T-cell (primary cell): ENCODE results near the gene SLC38A11. TPM values are rescaled to one million over a fixed set of nuclear protein-coding genes. Genes with fewer than 3 reads are reported as not detected.

Experiments
- ATAC-seq, 4 experiments: fragments of 200-7000 bp in 3 of 4; fragments of 150-1000 bp in 1 of 4; cut with Tn5 transposase; replicated peaks in 1 of 4; 1 replicate in 3 of 4; 2 replicates in 1 of 4; pipeline ENCODE4 v1.10.0; 2021; ENCODE audit warnings: moderate library complexity in 3 of 4, mild to moderate bottlenecking in 2 of 4, moderate number of reproducible peaks in 1 of 4
- CTCF ChIA-PET, 2 donors: fragments of 300-600 bp; sonication (Branson Sonifier 250); formaldehyde crosslinking; loops; one replicate each; lab custom pipeline; 2022; ENCODE audit warnings: antibody characterized with exemption in 2 of 2; lab: Charles Lee
- POLR2A ChIA-PET, 2 donors: fragments of 300-600 bp; sonication (Branson Sonifier 250); formaldehyde crosslinking; loops; one replicate each; lab custom pipeline; 2022; ENCODE audit warnings: antibody characterized with exemption in 2 of 2; lab: Charles Lee
- DNase-seq, 35 experiments: peaks; one replicate each; pipeline versions ENCODE4 v3.0.0 to v3.0.0-alpha.2; 2013 to 2023
- H3K27ac ChIP-seq: one replicate; pipeline ENCODE4 v1.5.1; 2013; ENCODE audit warnings: low read length
- H3K27me3 ChIP-seq, 2 experiments: replicated peaks in 1 of 2; 1 replicate in 1 of 2; 2 replicates in 1 of 2; pipeline versions ENCODE4 v1.6.1 to v1.7.0; 2013; ENCODE audit warnings: low read length in 1 of 2, mixed read lengths in 1 of 2; ENCODE audit not compliant: control insufficient read depth in 2 of 2, insufficient read depth in 2 of 2; ENCODE audit errors: extremely low read depth in 1 of 2
- H3K36me3 ChIP-seq, 2 donors: 1 replicate in 1 of 2; 2 replicates in 1 of 2; pipeline versions ENCODE4 v1.6.1 to v1.7.0; 2013; ENCODE audit warnings: low read length in 1 of 2; ENCODE audit not compliant: control insufficient read depth in 2 of 2, insufficient read depth in 1 of 2; ENCODE audit errors: extremely low read depth in 1 of 2
- H3K4me1 ChIP-seq, 2 experiments: 1 replicate in 1 of 2; 2 replicates in 1 of 2; pipeline versions ENCODE4 v1.6.1 to v1.7.0; 2013; ENCODE audit warnings: low read length in 2 of 2, mixed read lengths in 1 of 2; ENCODE audit not compliant: insufficient read depth in 2 of 2, control insufficient read depth in 1 of 2; ENCODE audit errors: extremely low read depth in 1 of 2
- H3K4me3 ChIP-seq, 2 donors: 1 replicate in 1 of 2; 2 replicates in 1 of 2; pipeline versions ENCODE4 v1.5.1 to v1.7.0; 2013; ENCODE audit warnings: mild to moderate bottlenecking in 2 of 2, low read length in 1 of 2, moderate library complexity in 1 of 2; ENCODE audit not compliant: control insufficient read depth in 1 of 2; ENCODE audit errors: extremely low read depth in 1 of 2
- H3K9me3 ChIP-seq: 2 replicates; pipeline ENCODE4 v1.7.0; 2013
- H3K27ac Mint-ChIP-seq, 2 donors: one replicate each; pipeline ENCODE4 v1.8.0; 2020 to 2021; ENCODE audit warnings: mild to moderate bottlenecking in 2 of 2, mixed read lengths in 2 of 2
- H3K27me3 Mint-ChIP-seq, 2 donors: one replicate each; pipeline ENCODE4 v1.8.0; 2021 to 2022; ENCODE audit warnings: mixed read lengths in 2 of 2
- H3K36me3 Mint-ChIP-seq: one replicate; pipeline ENCODE4 v1.8.0; 2021; ENCODE audit warnings: mixed read lengths
- H3K4me1 Mint-ChIP-seq, 3 donors: one replicate each; pipeline ENCODE4 v1.8.0; 2020 to 2022; ENCODE audit warnings: mixed read lengths in 3 of 3, mild to moderate bottlenecking in 1 of 3
- H3K4me3 Mint-ChIP-seq, 3 donors: one replicate each; pipeline ENCODE4 v1.8.0; 2020 to 2022; ENCODE audit warnings: mild to moderate bottlenecking in 3 of 3, mixed read lengths in 3 of 3, moderate library complexity in 3 of 3
- H3K9me3 Mint-ChIP-seq, 3 donors: one replicate each; pipeline ENCODE4 v1.8.0; 2020 to 2022; ENCODE audit warnings: mixed read lengths in 3 of 3
- WGBS: methylation state at CpG from one replicate; pipeline ENCODE4 v1.1.5; 2013; ENCODE audit warnings: missing lambda C conversion rate; ENCODE audit not compliant: insufficient coverage; 5-methylcytosine and 5-hydroxymethylcytosine counted together
- total RNA-seq, 35 experiments: library from RNA in 6 of 35; stranded (reverse) in 6 of 35; fragments of 120-200 nt in 1 of 35; gene quantifications; one replicate each; pipeline versions ENCODE4 v1.2.1 to v1.2.4 and lab custom pipeline; 2013 to 2026

The SLC38A11 gene
- total RNA-seq, 5 donors from 2014 or later (not counting 1 experiment from before 2014, with no cell fraction given): 0.38 to 0.72 TPM; not detected in 3

DNA sequence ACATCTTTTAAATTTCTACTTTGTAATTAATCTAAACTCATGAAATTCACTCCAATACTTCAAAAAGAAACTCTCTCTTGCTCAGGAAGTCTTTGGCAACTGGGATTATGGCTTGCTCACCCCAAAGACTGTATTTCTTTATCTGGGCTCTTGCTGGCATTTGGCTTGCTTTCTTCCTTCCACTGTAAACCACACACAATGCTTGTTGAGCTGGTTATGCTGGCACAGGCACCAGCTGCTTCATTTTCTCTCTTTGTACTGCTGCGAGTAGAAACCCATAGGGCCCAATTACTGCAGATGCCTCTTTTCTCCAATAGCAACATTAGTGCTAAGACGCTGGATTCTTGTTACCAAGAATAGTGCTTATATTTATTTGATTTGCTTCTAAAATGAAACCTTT is 51.4 kb downstream of the SLC38A11 start:
- H3K27me3 ChIP-seq: no peaks in the 10 kb centered on the region
- no peaks in the 10 kb centered on the region for H3K36me3 ChIP-seq
- ChIA-PET CTCF (no interaction called here), POLR2A (no interaction called here)
- no peak overlapping the region for H3K4me3 Mint-ChIP-seq
- H3K36me3 Mint-ChIP-seq: no peaks in the 10 kb centered on the region
- DNase-seq (no peak), ATAC-seq (no peak)
- no peaks in the 10 kb centered on the region for H3K9me3 ChIP-seq
- no CpG with 5 or more reads among the region's 2 CpGs for WGBS
- peaks cover 0 to 8% (median 2%) of the 10 kb centered on the region in 3 donors for H3K9me3 Mint-ChIP-seq
- H3K4me3 ChIP-seq: no peak overlapping the region
- no peak overlapping the region for H3K27ac Mint-ChIP-seq
- no peaks in the 10 kb centered on the region for H3K4me1 ChIP-seq
- no peak overlapping the region for H3K27ac ChIP-seq
- no peaks in the 10 kb centered on the region for H3K4me1 Mint-ChIP-seq
- peaks cover 0 to 3% of the 10 kb centered on the region in 2 donors for H3K27me3 Mint-ChIP-seq

DNA sequence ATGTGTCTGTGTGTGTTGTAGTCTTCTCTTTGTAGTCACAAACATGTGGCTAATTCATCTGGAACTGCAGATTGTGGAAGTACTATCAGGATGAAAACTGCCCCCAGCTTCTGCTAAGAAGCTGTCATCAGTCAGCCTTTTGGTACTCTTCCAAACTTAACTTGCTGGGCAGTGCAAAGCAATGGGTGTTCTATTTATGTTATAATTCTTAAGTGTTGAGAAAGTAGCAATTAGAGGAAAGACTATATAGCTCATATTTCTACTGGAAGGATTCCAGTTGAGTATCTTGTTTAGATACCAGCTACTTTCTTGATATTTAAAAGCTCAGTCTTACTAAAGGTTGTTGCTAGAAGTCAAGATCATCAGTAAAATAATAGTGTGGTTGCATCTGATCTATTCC is 52.1 kb downstream of the SLC38A11 start:
- no peaks in the 10 kb centered on the region for H3K36me3 ChIP-seq
- DNase-seq (no peak), ATAC-seq (no peak)
- H3K9me3 ChIP-seq: no peaks in the 10 kb centered on the region
- ChIA-PET CTCF (no interaction called here), POLR2A (no interaction called here)
- Mint-ChIP-seq H3K4me1 (no peaks in the 10 kb centered on the region), H3K36me3 (no peaks in the 10 kb centered on the region), H3K4me3 (no peak overlapping the region), H3K27ac (no peak overlapping the region), H3K9me3 (peaks cover 0 to 8% (median 2%) of the 10 kb centered on the region in 3 donors), H3K27me3 (peaks cover 0 to 3% of the 10 kb centered on the region in 2 donors)
- no peak overlapping the region for H3K27ac ChIP-seq
- H3K27me3 ChIP-seq: no peaks in the 10 kb centered on the region
- H3K4me1 ChIP-seq: no peaks in the 10 kb centered on the region
- no peak overlapping the region for H3K4me3 ChIP-seq

DNA sequence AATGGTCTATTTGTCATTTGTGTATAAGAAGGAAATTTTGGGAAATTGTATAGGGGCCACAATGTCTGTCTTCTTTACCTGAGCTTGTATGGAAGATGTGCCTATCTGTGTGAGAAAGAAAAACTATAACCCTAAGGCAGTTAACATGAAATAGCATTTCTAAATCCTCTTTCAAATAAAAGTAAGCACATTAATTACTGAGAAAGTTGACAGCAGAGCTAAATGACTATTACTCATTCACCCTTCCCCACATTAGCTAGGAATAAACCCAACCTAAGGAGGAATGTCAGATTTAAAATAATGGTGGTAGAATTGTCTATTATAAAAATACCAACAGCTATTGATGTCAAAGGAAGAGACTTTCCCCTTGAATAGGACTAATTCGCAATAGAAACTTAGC is 56.2 kb downstream of the SLC38A11 start:
- WGBS: no CpG with 5 or more reads among the region's 1 CpG
- no peak for ATAC-seq
- CTCF ChIA-PET: no interaction called here
- no peak overlapping the region for H3K27ac ChIP-seq
- H3K36me3 ChIP-seq: no peaks in the 10 kb centered on the region
- H3K27me3 ChIP-seq: no peaks in the 10 kb centered on the region
- Mint-ChIP-seq H3K27ac (no peak overlapping the region), H3K4me1 (no peaks in the 10 kb centered on the region), H3K36me3 (no peaks in the 10 kb centered on the region), H3K9me3 (peaks cover 0 to 8% (median 2%) of the 10 kb centered on the region in 3 donors), H3K4me3 (no peak overlapping the region), H3K27me3 (peaks cover 0 to 3% of the 10 kb centered on the region in 2 donors)
- no peak overlapping the region for H3K4me3 ChIP-seq
- no peaks in the 10 kb centered on the region for H3K9me3 ChIP-seq
- POLR2A ChIA-PET: no interaction called here
- H3K4me1 ChIP-seq: no peaks in the 10 kb centered on the region
- DNase-seq: no peak

DNA sequence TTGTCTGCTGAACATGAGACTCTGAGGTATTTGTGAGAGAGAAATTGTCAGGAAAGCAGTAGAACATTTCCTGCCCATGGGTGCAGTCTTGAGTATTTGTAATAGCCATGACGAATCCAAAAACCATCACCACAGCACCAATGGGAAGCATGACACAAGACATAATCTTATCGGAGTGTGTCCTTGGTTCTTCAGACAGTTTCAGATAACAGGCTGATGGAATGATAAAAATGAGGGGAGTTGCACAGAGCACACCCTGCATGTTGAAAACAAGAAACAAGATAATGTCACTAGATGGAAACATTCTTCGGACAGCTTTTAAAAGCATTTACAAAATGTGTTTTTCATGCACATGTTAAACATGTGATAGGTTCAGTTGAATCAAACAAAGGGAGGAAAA is 56.9 kb downstream of the SLC38A11 start:
- Mint-ChIP-seq H3K9me3 (peaks cover 2 to 8% (median 4%) of the 10 kb centered on the region in 3 donors), H3K36me3 (no peaks in the 10 kb centered on the region), H3K27me3 (peaks cover 0 to 3% of the 10 kb centered on the region in 2 donors), H3K4me3 (no peak overlapping the region), H3K4me1 (no peaks in the 10 kb centered on the region), H3K27ac (no peak overlapping the region)
- ATAC-seq (no peak), DNase-seq (no peak)
- Histone ChIP-seq H3K27me3 (no peaks in the 10 kb centered on the region), H3K36me3 (no peaks in the 10 kb centered on the region), H3K4me1 (no peaks in the 10 kb centered on the region), H3K27ac (no peak overlapping the region), H3K9me3 (no peaks in the 10 kb centered on the region), H3K4me3 (no peak overlapping the region)
- no CpG with 5 or more reads among the region's 3 CpGs for WGBS
- ChIA-PET POLR2A (no interaction called here), CTCF (no interaction called here)

DNA sequence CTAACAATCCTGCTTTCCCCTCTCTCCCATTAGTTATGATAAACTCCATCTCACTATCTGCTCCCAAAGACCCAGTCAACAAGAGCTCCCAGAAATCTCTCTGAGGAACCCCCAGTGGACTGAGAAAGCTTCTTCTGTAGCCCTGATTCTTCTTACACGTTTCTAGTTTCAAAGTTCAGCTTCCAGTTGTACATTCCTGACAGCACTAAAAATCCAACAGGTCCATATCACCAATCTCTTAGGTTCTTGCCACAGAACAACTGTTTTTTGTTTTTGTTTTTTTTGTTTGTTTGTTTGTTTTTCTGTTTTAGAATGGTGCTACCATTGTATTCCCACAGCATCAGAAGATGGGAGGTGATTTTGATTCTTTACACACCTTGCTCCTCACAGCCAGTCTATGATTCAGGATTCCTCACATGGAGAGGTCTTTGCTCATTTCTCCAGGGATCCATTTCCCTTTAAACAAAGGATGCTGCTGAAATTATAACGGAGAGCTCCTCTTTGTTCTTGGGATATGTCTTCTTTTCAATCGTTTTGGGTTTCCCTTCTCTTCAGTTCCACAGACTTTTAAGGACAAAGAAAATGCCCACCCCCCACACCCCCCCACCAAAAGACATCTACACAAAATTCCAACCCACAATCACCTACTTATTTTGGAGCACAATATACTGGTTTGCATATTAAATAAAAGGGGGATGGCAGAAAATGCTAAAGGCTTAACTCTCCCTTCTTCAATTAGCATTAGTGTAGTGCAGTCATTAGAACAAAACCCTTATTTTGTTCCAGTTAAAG is 57.7 kb downstream of the SLC38A11 start:
- H3K36me3 Mint-ChIP-seq: no peaks in the 10 kb centered on the region
- peaks cover 0 to 3% of the 10 kb centered on the region in 2 donors for H3K27me3 Mint-ChIP-seq
- H3K4me3 Mint-ChIP-seq: no peak overlapping the region
- ATAC-seq: no peak
- Histone ChIP-seq H3K4me1 (no peaks in the 10 kb centered on the region), H3K36me3 (no peaks in the 10 kb centered on the region), H3K27ac (no peak overlapping the region), H3K4me3 (no peak overlapping the region), H3K27me3 (no peaks in the 10 kb centered on the region), H3K9me3 (no peaks in the 10 kb centered on the region)
- H3K27ac Mint-ChIP-seq: no peak overlapping the region
- WGBS: no CpG with 5 or more reads among the region's 3 CpGs
- peaks cover 2 to 8% (median 4%) of the 10 kb centered on the region in 3 donors for H3K9me3 Mint-ChIP-seq
- ChIA-PET POLR2A (no interaction called here), CTCF (no interaction called here)
- no peak for DNase-seq
- no peaks in the 10 kb centered on the region for H3K4me1 Mint-ChIP-seq

DNA sequence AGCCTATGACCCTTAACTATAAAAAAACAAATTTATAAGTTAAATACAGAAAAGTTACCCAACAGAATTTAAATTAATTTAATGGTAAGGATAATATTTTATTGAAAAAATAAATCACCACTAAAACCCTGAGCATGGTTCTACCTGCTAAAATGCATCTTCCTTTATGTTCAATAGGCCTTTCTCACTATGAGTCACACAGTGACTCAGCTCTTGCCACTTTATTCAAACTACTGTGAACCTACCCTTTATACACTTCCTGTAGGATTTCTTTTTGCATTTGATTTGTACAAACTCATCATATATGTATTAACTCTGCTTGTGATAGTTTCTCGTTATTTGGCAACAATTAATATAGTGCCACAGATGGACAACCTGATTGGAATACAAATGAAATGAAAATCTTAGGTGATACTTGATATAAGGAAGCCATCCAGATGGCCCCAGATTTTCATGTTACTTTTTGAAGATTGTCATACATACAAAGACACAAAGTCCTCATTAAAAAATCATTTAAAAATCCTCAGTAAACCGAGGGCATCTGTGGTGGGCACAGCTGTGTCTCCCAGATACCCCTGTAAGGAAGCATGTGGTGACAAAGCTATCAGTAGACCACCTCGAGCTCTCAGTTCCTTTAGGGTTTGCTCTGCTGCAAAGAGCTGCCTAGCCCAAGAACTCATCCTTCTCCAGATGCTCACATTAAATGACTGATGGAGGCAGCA is 58.5 kb downstream of the SLC38A11 start:
- DNase-seq (no peak), ATAC-seq (no peak)
- Mint-ChIP-seq H3K27me3 (peaks cover 0 to 3% of the 10 kb centered on the region in 2 donors), H3K9me3 (peaks cover 2 to 8% (median 4%) of the 10 kb centered on the region in 3 donors), H3K27ac (no peak overlapping the region), H3K4me1 (no peaks in the 10 kb centered on the region), H3K36me3 (no peaks in the 10 kb centered on the region), H3K4me3 (no peak overlapping the region)
- no peak overlapping the region for H3K27ac ChIP-seq
- H3K27me3 ChIP-seq: no peaks in the 10 kb centered on the region
- H3K4me1 ChIP-seq: no peaks in the 10 kb centered on the region
- H3K36me3 ChIP-seq: no peaks in the 10 kb centered on the region
- CTCF ChIA-PET: no interaction called here
- H3K4me3 ChIP-seq: no peak overlapping the region
- H3K9me3 ChIP-seq: no peaks in the 10 kb centered on the region
- 20% methylated on average over 1 of the region's 3 CpGs for WGBS
- POLR2A ChIA-PET: no interaction called here
